LoVo (cell line): Measurements from ENCODE around the gene RRM2.

ENCODE experiments used
- DNase-seq: peaks from one replicate; pipeline ENCODE4 v3.0.0-alpha.2; 2016; ENCODE audit warnings: low spot score

RRM2 gene

DNA sequence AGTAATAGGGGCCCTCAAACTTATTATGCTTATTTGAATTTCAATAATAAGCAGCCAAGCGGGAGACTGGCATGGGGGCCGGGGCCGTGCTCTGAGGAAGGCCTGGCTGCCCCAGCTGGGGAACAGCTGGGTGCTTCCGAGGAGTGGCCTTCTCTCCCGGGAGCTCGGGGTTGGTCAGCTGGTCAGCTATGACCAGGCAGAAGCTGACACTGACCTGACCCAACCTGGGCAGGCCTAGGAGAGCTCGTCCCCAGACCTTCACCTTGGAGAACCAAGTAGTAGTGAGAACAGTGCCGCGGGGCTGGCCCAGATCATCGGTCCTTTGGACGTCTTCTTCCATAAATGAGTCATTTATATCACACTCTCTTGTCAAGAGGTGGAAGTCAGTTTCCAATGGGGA lies 36.1 kb downstream of the RRM2 start:
- no peak for DNase-seq

DNA sequence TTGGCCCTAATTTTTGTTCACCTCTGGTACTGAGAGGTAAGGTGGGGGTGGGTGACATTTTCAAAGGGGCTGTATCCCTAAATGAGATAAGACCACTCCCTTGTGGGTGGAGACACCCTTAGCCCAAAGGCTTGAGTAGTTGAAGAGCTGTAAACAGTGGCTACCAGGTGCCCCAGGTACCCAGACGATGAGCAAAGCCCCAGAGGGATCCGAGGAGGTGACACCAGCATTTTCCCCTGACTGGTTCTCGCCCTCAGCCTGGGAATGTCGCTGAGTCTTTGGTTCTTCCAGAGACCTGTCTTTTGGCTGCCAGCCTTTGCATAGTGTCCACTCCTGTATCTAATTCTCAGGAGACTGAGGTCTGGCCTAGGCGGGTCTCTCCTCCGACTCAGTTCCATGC lies 36.5 kb downstream of the RRM2 start:
- DNase-seq: no peak

- DNase-seq: no peak
Observed at GRCh38 chr2:10159581-10160131, 37.1 kb downstream of the RRM2 start.

DNA sequence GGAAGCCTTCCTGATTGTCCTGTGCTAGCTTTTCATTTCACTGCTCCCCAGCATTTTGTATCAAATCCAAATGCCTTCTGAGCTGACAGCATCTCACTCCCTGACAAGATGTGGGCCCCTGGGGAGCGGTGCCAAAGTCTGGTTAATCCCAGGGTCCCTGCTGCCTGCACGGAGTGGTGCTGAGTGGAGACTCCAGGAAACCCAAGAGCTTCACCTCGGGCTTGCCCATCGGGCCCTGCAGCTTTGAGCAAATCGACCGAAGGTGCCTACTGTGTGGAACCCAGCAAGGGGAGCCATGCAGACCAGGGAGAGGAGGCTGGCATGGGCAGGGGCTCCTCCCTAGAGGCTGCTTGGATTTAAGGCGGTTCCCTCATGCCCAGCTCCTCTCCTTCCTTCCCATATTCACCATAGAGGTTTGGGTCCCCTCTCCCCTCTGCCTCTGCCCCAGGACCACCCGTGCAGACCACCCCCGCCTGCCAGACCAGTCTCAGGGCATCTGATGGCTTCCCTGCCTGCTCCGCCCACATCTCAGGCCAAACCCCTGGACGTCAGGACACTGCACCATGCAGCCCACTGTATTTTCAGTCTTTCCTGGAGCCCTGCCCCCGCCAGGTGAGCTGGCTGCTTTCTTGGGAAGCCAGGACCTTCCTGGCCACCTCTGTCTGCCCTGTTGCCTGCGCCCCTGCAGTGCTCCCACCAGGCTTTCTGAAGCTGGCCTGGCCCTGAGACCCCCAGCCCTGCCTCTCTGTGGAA lies 37.8 kb downstream of the RRM2 start:
- no peak for DNase-seq

DNA sequence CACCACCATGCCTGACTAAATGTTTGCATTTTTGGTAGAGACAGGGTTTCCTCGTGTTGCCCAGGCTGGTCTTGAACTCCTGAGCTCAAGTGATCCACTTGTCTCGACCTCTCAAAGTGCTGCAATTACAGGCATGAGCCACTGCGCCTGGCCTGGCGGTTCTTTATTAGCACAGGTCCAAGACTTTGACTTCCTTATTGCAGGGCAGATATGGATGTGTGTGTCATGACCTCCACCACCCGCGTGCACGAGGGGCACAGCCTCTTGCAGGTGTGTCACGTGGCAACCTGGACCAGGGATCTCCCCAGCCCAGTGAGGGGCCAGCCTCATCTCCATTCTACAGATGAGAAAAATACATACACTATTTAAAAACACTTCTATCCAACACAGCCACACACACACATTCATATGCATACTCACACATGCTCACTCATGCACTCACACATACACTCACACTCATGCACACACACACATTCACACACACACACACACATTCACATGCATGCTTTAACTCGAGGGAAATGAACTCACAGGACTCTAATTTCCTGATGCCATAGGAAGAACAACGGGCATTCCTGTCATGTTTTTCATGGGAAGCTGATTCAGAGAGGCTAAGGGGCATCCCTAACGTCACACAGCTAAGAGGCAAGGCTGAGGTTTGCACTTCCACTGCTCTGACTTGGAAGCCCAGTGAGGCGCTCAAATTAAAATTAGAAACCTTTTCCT lies 38.8 kb downstream of the RRM2 start:
- DNase-seq: no peak

- DNase-seq: no peak
Observed at GRCh38 chr2:10161961-10162441, 39.5 kb downstream of the RRM2 start.

GRCh38 chr2:10162586-10163497 lies 40.3 kb downstream of the RRM2 start:
- no peak for DNase-seq

DNA sequence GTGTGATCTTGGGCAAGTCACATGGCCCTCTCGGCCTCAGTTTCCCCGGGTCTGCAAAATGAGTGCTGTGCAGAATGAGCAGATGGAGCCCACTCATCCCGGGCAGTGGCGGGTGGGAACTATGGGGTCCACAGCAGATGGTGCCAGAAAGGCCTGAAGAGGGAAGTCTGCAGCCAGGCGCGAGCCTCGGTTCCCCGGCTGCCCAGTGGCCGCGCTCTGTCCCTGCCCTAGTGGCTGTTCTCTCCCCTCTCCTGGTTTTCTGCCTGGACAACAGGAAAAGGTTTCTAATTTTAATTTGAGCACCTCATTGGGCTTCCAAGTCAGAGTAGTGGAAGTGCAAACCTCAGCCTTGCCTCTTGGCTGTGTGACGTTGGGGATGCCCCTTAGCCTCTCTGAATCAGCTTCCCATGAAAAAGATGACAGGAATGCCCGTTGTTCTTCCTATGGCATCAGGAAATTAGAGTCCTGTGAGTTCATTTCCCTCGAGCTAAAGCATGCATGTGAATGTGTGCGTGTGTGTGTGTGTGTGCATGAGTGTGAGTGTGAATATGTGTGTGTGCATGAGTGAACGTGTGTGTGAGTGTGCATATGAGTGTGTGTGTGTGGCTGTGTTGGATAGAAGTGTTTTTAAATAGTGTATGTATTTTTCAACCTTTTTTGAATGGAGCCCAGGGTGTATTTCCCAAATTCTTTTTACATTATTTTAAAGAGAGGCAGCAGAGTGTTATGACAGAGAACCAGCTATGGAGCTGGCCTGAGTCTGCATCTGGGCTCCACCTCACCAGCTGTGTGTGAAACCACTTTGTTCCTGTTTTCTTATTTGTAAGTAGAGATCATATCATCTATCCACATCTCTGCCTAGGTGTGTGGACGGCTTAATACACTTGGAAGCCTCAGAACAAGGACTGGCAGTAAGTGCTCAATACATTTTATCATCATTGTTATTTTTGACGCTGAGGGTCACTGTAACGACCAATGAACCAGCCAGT lies 41.3 kb downstream of the RRM2 start:
- DNase-seq: no peak

DNA sequence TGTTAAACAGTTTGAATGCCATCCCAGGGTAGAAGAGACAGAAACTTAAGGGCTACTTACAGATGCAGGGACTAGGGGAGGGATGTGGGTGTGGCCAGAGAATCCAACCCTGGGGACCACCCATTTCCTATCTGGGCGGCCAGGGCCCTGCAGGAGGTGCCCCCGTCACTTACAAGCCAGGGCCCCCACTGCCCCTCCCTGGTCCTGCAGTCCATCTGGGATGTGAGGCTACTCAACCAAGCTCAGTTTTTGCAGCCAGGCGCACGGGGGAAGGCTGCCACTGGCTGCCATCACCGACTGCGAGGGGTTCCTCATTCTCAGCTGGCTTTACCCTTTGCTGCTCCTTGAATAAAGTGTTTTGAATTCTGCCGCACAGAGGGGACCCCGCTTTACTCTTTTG lies 42.1 kb downstream of the RRM2 start:
- DNase-seq: no peak

DNA sequence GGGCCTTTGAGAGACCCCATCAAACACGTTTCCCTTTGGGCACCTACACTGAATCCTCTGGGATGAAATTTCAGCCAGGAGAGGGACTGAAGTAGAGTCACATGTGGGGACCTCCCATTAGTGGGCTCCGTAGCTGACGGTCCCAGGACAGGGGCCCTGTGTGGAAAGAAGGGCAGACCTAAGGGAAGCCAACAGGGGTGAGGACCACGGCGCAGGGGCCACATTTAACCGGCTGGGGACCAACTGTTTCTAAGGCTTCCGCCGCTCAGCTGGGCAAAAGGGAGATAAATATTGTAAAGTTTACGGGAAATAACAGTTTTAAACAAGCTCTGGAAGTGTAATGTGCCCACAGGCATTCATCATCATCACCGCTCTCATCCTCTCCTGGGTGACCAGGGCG lies 42.7 kb downstream of the RRM2 start:
- DNase-seq: no peak

- DNase-seq: no peak
Observed at GRCh38 chr2:10165861-10166675, 43.5 kb downstream of the RRM2 start.

DNA sequence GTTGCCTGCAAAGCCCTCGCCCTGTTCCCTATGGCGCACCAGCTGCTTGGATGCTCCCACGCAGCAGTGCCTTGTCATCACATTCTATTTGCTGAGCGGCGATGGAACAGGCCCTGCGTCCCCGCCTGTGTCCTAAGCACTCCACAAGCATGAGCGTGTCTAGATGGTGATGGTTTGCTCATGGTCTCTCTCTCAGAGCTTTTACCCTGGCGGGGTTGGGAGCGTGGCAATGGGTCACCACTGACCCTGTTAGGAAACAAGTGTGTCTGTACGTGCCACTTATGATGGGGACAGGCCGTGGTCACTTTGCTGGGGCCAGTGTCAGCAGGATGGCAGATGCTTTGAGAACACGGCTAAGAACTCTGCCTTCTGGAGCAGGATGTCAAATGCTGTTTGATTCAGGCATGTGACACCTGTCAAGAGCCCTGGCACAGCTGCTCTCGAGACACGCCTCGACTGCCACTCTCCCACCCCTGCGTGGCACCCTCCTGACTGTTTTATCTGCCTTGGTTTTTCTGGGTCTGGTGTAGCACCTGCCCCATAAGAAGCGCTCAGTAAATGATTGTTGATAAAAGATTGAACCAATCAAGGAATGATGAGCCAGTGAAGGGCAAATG lies 44.2 kb downstream of the RRM2 start:
- no peak for DNase-seq

DNA sequence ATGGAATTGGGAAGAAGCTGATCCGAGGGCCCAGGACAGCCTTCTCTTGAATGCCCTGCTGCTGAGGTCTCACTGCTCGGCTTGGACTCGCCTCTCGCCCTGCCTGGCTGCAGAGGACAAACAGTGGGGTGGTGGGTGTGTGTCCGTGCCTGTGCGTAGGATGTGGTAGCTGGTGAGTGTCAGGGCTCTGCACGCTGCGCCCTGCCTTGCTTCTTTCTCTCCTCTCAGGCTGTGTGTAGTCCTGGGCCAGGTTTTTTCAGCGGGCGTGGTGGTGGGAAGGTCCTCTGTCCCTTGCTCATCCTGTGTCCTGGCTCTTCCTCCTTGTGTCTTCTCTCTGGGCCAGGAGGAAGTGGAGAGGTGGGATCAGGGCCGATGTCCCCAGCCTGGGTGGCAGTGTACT lies 44.8 kb downstream of the RRM2 start:
- no peak for DNase-seq

DNA sequence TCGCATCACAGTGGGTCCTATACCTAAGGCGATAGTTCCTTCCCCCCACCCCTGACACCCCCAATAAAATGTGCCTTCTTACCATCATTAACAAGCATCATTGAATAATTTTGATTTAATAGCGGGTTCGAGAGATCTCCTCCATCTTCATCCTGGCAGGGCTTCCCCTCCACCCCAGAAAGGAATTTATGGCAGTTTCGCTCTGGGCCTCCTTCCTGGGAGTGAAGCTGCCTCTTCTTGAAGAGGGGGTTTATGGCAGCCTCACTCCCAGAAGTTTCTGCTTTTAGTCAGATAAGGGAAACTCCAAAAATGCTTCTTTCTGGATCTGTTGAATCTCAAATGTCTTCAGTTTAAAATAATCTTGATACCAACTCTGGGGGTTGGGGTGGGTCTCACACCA lies 45.7 kb downstream of the RRM2 start:
- no peak for DNase-seq

DNA sequence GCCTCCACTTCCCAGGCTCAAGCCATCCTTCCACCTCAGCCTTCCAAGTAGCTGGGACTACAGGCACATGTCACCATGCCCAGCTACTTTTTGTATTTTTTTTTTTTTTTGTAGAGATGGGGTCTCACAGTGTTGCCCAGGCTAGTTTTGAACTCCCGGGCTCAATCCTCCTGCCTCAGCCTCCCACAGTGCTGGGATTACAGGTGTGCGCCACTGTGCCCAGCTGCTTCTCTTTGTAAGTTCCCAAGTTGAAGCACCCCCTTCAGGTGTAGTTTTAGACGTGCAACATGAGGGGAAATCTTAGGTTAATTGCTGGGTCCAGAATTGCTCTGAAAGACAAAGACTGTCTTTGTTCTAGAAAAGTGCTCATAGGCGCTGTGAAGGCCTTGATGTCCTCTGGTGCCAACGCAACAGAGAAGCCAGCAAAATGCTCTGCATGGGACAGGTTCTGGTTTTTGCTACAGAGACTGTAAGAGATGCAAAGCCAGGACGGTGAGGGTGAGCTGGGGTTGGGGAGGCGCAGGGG lies 46.6 kb downstream of the RRM2 start:
- no peak for DNase-seq

DNA sequence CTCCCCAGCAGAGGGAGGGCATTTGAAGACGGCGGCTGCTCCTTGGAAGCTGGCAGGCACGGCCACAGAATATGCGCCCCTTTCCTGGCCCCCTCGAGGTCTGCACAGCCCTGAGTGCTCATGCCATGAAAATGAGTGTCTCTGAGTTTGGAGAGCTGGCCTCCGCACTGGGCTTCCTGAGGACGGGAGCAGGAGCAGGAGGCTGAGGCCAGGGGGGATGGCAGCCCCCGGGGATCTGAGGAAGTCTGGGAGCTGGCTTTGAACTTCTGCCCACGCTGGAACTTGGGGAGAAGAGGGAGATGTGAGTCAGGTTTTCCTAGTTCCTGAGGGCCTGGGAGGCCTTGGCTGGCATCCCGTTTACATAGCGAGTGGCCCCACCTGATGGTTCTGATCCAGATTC lies 47.0 kb downstream of the RRM2 start:
- DNase-seq: no peak

- DNase-seq: no peak
Observed at GRCh38 chr2:10170256-10170655, 47.7 kb downstream of the RRM2 start.

DNA sequence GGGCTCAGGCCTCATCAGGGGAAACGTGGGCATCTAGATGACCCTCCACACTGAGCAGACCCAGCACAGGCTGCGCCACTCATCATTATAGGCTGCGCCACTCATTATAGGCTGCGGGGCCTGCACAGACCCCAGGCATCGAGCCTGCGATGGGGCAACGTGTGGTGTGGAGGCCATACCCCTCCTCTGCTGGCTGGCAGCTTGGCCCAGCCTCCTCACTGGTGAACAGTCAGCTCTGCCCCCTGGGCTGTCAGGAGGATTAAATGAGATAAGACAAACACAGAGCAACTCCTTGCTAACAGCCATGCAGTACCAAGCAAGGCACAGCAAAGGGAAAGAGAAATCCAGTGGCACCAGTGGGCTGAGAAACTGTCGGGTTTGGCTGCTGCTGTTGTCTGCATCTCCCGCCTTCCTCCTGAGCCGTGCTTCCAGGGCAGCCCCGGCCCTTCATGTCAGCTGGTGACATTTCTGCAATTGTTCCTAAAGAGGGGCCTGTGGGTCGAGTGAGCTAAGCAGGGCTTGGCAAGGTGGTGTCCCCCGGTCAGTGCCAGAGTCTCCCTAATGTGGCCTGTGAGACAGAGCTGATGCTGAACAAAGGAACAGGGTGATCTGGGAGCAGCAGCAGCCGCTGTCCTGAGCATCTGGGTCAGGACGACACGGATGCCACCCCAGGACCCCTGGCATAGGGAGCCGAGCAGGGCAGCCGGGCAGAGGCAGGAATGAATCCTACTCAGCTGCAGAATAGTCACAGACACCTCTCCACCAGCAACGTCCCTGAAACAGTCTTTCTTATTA lies 48.7 kb downstream of the RRM2 start:
- no peak for DNase-seq
